Heart right ventricle (tissue), 16 donors: Measurements from ENCODE around the gene GRB14. TPM values are rescaled to one million over a fixed set of nuclear protein-coding genes. Genes with fewer than 3 reads are reported as not detected.

ENCODE experiments used
- ATAC-seq, 8 donors: fragments of 200-7000 bp; cut with Tn5 transposase; one replicate each; pipeline ENCODE4 v1.9.1; 2020; ENCODE audit warnings: mild to moderate bottlenecking in 8 of 8, moderate library complexity in 8 of 8, moderate number of reproducible peaks in 1 of 8
- DNase-seq, 2 donors: peaks; one replicate each; pipeline ENCODE4 v3.0.0-alpha.2; 2020
- H3K27ac ChIP-seq, 10 donors: fragments of 200-600 bp; sonication (generic) in 2 of 10; one replicate each; pipeline versions ENCODE4 v1.5.0 to v1.8.0; 2020 to 2022; ENCODE audit warnings: mild to moderate bottlenecking in 3 of 10
- H3K27me3 ChIP-seq, 7 donors: fragments of 200-600 bp; one replicate each; pipeline ENCODE4 v1.8.0; 2021 to 2022; ENCODE audit warnings: mild to moderate bottlenecking in 2 of 7
- H3K36me3 ChIP-seq, 9 donors: fragments of 200-600 bp; sonication (generic) in 1 of 9; one replicate each; pipeline versions ENCODE4 v1.5.0 to v1.8.0; 2020 to 2022; ENCODE audit warnings: mild to moderate bottlenecking in 2 of 9
- H3K4me1 ChIP-seq, 9 donors: fragments of 200-600 bp; sonication (generic) in 1 of 9; one replicate each; pipeline versions ENCODE4 v1.5.0 to v1.8.0; 2020 to 2022; ENCODE audit warnings: mild to moderate bottlenecking in 4 of 9
- H3K4me3 ChIP-seq, 10 donors: fragments of 200-600 bp; sonication (generic) in 2 of 10; one replicate each; pipeline versions ENCODE4 v1.5.0 to v1.8.0; 2020 to 2022; ENCODE audit warnings: mild to moderate bottlenecking in 7 of 10, moderate library complexity in 2 of 10
- H3K9me3 ChIP-seq, 11 donors: fragments of 200-600 bp in 10 of 11; sonication (generic) in 2 of 11; one replicate each; pipeline versions ENCODE4 v1.5.0 to v1.8.0; 2013 to 2022; ENCODE audit warnings: mild to moderate bottlenecking in 2 of 11, control low read depth in 1 of 11, moderate library complexity in 1 of 11
- CTCF ChIP-seq, 9 donors: fragments of 200-600 bp; sonication (generic) in 2 of 9; IDR thresholded peaks; one replicate each; pipeline versions ENCODE4 v1.5.0 to v1.8.0; 2021 to 2022; ENCODE audit warnings: antibody characterized with exemption in 9 of 9, mild to moderate bottlenecking in 5 of 9, moderate library complexity in 1 of 9
- WGBS, 2 donors: extraction: QIAGEN DNeasy Blood & Tissue Kit; methylation state at CpG; one replicate each; pipeline ENCODE4 v1.1.7; 2013; ENCODE audit warnings: inconsistent platforms in 1 of 2; 5-methylcytosine and 5-hydroxymethylcytosine counted together
- intact Hi-C, 10 donors: fragments of 100-400 bp; cut with DNase I; formaldehyde crosslinking; loops; one replicate each; pipeline versions ENCODE4 v1.11.1 to v1.14.2; 2022
- polyA plus RNA-seq, 2 donors: library from polyadenylated mRNA; stranded (reverse); fragments of 200-250 nt; gene quantifications; one replicate each; pipeline ENCODE4 v1.2.3, GENCODE V29; 2013
- total RNA-seq, 10 donors: library from RNA; stranded (reverse); fragmentation: NEBNext Ultra II Directional in 3 of 10; extraction: Animal tissue kit (Norgen Biotek cat#: 25700) in 3 of 10; gene quantifications; one replicate each; pipeline versions ENCODE4 v1.2.1 to v1.2.4, GENCODE V29; 2021 to 2023
- donor health status: Arrhythmogenic right ventricular cardiomyopathy.
- donor health status: ischemic (EF 13 %, LVEDD 7.1; RV severe dilation, severe dysfunction).
- donor health status: healthy with polysubstance abuse.
- donor health status: DM: no; HTN: yes; CAD: no.
- donor health status: DM: no; HTN: no; CAD: no.
- donor health status: ischemic (EF 25% LVEDD 6.9; RV normal size, moderate dysfunction).
- donor health status: ischemic (EF 25% LVEDD 5.7; RV mildly dilated, moderate dysfunction).
- donor health status: healthy.
- donor health status: DM: yes; HTN: yes; CAD: no.
- donor health status: Ischemic cardiomyopathy.
- donor health status: ischemic (EF 35%, LVEDD 5.7; RV mildly dilated, moderate dysfunction).
- donor health status: nonischemic (EF 11% LVEDD 7.7; RV severe dilation, severe dysfunction).
- donor health status: DM: yes; HTN: yes; CAD: no.
- donor health status: PGD.
- donor health status: ischemic (EF 29% LVEDD 5.4; RV normal size, mild dysfunction).
- donor health status: nonischemic (EF 23%, LVEDD 6.1; RV moderate dilation, normal function).

The GRB14 gene
- total and polyA plus RNA-seq, 12 donors: 3.8 to 112 (median 9.2) TPM

GRCh38 chr2:164593959-164594358 lies 27.3 kb downstream of the GRB14 start:
- TF ChIP-seq CTCF (IDR thresholded peaks at IDR 0.05): no peak
- no peaks in the 10 kb centered on the region for H3K27me3 ChIP-seq
- no peak overlapping the region for H3K27ac ChIP-seq

GRCh38 chr2:164593541-164593940 lies 27.7 kb downstream of the GRB14 start:
- no peak overlapping the region for H3K4me3 ChIP-seq
- H3K9me3 ChIP-seq: peaks cover 0 to 5% (median 0%) of the 10 kb centered on the region in 11 donors
- DNase-seq: no peak
- no peak for ATAC-seq
- no peak for TF ChIP-seq CTCF (IDR thresholded peaks at IDR 0.05)
- H3K36me3 ChIP-seq: no peaks in the 10 kb centered on the region
- peaks cover 0 to 6% (median 0%) of the 10 kb centered on the region in 9 donors for H3K4me1 ChIP-seq
- intact Hi-C loops: no loop called here
- H3K27me3 ChIP-seq: no peaks in the 10 kb centered on the region
- no peak overlapping the region for H3K27ac ChIP-seq
- 63 to 66% methylated on average over 4 of the region's 4 CpGs for WGBS, 2 donors

More at GRCh38 chr2:164593959-164594358, 27.3 kb downstream of the GRB14 start:
- Histone ChIP-seq H3K4me1 (peaks cover 0 to 6% (median 0%) of the 10 kb centered on the region in 9 donors), H3K4me3 (no peak overlapping the region), H3K36me3 (no peaks in the 10 kb centered on the region), H3K9me3 (peaks cover 0 to 5% (median 0%) of the 10 kb centered on the region in 11 donors)
- ATAC-seq (no peak), DNase-seq (no peak)
- intact Hi-C loops: no loop called here

GRCh38 chr2:164589522-164589921 lies 31.8 kb downstream of the GRB14 start:
- Histone ChIP-seq H3K36me3 (no peaks in the 10 kb centered on the region), H3K9me3 (peaks cover 0 to 5% (median 0%) of the 10 kb centered on the region in 11 donors), H3K27ac (no peak overlapping the region), H3K27me3 (no peaks in the 10 kb centered on the region), H3K4me1 (no peaks in the 10 kb centered on the region), H3K4me3 (no peak overlapping the region)
- no peak for DNase-seq
- TF ChIP-seq CTCF (IDR thresholded peaks at IDR 0.05): no peak
- 88% methylated on average over 2 of the region's 2 CpGs for WGBS, 2 donors
- ATAC-seq: no peak
- intact Hi-C loops: no loop called here

- no peak for TF ChIP-seq CTCF (IDR thresholded peaks at IDR 0.05)
- no peaks in the 10 kb centered on the region for H3K36me3 ChIP-seq
- intact Hi-C loops: no loop called here
- ATAC-seq (no peak), DNase-seq (no peak)
- H3K27me3 ChIP-seq: no peaks in the 10 kb centered on the region
- no peaks in the 10 kb centered on the region for H3K9me3 ChIP-seq
- no peak overlapping the region for H3K27ac ChIP-seq
- H3K4me1 ChIP-seq: no peaks in the 10 kb centered on the region
- 82 to 84% methylated on average over 3 of the region's 3 CpGs for WGBS, 2 donors
- H3K4me3 ChIP-seq: no peak overlapping the region
Observed at GRCh38 chr2:164581050-164581449, 40.2 kb downstream of the GRB14 start.
